Neural crest cell (in vitro differentiated cells): ENCODE results near the gene PPM1L. TPM values are rescaled to one million over a fixed set of nuclear protein-coding genes. Genes with fewer than 3 reads are reported as not detected.

Source experiments
- DNase-seq: peaks from one replicate; pipeline ENCODE4 v3.0.0; 2021; ENCODE audit warnings: low read depth, mixed read lengths, low spot score
- H3K27ac Mint-ChIP-seq: one replicate; pipeline ENCODE4 v1.8.0; 2021; ENCODE audit warnings: mild to moderate bottlenecking, mixed read lengths; ENCODE audit not compliant: unreplicated experiment
- H3K27me3 Mint-ChIP-seq: 2 replicates; pipeline ENCODE4 v1.8.0; 2021; ENCODE audit warnings: low read depth, mild to moderate bottlenecking, mixed read lengths
- H3K36me3 Mint-ChIP-seq: 2 replicates; pipeline ENCODE4 v1.8.0; 2021; ENCODE audit warnings: low read depth, mild to moderate bottlenecking, mixed read lengths
- H3K4me1 Mint-ChIP-seq: 2 replicates; pipeline ENCODE4 v1.8.0; 2021; ENCODE audit warnings: mixed read lengths
- H3K4me3 Mint-ChIP-seq: one replicate; pipeline ENCODE4 v1.8.0; 2021; ENCODE audit warnings: mild to moderate bottlenecking, mixed read lengths
- H3K9me3 Mint-ChIP-seq: 2 replicates; pipeline ENCODE4 v1.8.0; 2021; ENCODE audit warnings: mixed read lengths
- total RNA-seq: library from RNA; stranded (reverse); gene quantifications from 2 replicates; pipeline ENCODE4 v1.2.1, GENCODE V29; 2021
- TF ChIP-seq, protein P1 (sequence below): fragments of 200-600 bp; sonication (generic); conservative IDR thresholded peaks from 2 replicates; pipeline ENCODE4 v1.5.0; 2021; ENCODE audit warnings: antibody characterized with exemption, mild to moderate bottlenecking

PPM1L gene
- total RNA-seq, 1 donor from 2014 or later, result 34.3 TPM

DNA sequence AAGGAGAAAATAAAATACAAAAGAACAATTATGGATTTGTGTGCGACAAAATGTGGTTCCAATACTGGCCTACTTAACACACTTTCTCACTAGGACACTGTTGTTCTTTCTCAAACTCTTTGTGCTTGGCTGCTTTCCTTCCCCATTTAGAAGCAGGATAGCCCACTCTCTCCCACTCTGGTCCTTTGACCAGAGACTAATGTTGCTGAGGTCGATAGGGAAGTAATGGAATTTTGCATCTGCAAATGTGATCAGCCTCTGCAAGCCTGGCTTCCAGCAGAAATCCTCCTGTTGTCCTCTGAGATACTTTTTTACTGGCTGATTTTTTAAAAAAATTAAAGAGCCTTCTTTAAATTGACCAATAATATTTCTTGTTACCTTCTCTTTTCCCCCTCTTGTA is 71.0 kb downstream of the PPM1L start:
- Mint-ChIP-seq H3K27me3 (no peaks in the 10 kb centered on the region), H3K4me1 (peaks cover 18% of the 10 kb centered on the region), H3K27ac (no peak overlapping the region), H3K9me3 (peaks cover 2% of the 10 kb centered on the region), H3K4me3 (no peak overlapping the region), H3K36me3 (no peaks in the 10 kb centered on the region)
- TF ChIP-seq, protein P1, sequence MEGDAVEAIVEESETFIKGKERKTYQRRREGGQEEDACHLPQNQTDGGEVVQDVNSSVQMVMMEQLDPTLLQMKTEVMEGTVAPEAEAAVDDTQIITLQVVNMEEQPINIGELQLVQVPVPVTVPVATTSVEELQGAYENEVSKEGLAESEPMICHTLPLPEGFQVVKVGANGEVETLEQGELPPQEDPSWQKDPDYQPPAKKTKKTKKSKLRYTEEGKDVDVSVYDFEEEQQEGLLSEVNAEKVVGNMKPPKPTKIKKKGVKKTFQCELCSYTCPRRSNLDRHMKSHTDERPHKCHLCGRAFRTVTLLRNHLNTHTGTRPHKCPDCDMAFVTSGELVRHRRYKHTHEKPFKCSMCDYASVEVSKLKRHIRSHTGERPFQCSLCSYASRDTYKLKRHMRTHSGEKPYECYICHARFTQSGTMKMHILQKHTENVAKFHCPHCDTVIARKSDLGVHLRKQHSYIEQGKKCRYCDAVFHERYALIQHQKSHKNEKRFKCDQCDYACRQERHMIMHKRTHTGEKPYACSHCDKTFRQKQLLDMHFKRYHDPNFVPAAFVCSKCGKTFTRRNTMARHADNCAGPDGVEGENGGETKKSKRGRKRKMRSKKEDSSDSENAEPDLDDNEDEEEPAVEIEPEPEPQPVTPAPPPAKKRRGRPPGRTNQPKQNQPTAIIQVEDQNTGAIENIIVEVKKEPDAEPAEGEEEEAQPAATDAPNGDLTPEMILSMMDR, result no peak
- no peak for DNase-seq

DNA sequence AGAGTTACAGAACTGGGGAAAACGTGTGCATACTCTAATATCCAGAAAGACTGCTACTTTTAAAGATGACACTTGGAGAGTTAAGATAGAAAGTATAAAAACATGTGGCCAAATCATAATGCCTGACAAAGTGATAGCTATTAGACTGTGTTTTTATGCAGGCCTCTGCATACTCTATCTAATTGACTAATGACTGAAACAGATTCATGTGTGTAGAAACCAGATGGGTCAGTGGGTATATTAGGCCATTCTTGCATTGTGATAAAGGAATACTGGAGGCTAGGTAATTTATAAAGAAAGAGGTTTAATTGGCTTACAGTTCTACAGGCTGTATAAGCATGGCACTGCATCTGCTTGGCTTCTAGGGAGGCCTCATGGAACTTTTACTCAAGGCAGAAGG is 71.5 kb downstream of the PPM1L start:
- Mint-ChIP-seq H3K4me1 (peaks cover 17% of the 10 kb centered on the region), H3K36me3 (no peaks in the 10 kb centered on the region)

DNA sequence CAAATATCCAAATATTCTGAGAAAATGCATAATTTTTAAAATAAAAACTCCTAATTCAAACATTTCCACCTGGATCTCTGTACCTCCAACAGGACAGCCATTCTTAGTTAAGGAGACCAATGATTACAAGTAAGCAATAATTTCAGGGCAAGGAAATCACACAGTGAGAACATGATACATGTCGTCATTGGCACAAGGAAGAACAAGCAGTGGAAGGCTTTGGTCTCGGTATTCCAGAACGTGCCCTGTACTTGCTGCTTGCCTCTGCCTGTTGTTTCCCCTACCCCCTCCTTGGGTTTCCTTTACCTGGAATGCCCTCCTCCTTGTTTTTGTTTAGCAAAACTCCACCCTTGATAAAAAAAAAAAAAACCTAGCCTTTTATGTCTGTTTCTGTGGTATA is 72.8 kb downstream of the PPM1L start:
- no peaks in the 10 kb centered on the region for H3K27me3 Mint-ChIP-seq

More for the DNA sequence above, 71.5 kb downstream of the PPM1L start:
- Mint-ChIP-seq H3K4me3 (no peak overlapping the region), H3K27me3 (no peaks in the 10 kb centered on the region), H3K27ac (no peak overlapping the region), H3K9me3 (peaks cover 4% of the 10 kb centered on the region)
- TF ChIP-seq, protein P1, result no peak
- no peak for DNase-seq

DNA sequence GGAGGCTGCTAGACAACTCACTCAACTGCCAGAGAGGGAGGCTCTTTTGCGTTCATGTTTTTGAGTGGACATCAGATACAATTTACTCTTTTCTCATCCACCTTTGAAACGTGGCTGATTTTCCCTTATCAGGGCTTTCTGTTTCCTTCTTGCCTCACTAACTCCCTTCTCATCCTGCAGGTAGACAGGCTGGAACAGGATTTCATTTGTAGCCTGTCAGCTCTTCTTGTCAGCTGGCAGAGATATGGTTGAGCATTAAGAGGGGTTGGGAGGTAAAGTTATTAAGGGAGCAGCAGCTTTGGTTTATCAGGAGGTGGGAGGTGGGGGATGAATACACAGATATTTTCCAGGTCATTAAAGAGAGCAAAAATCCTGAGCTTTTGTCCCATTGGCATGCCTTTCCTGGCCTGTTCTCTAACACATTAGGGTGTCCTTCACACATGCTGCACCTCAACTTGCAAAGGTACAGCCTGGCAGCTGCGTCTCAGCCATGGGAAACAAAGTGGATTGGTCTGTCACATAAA is 73.5 kb downstream of the PPM1L start:
- no peaks in the 10 kb centered on the region for H3K27me3 Mint-ChIP-seq
- TF ChIP-seq, protein P1, result no peak
- no peak for DNase-seq
- H3K4me1 Mint-ChIP-seq, result peaks cover 12% of the 10 kb centered on the region
- H3K9me3 Mint-ChIP-seq, result peaks cover 10% of the 10 kb centered on the region
- no peak overlapping the region for H3K27ac Mint-ChIP-seq
- H3K36me3 Mint-ChIP-seq, result peaks cover 7% of the 10 kb centered on the region
- H3K4me3 Mint-ChIP-seq, result no peak overlapping the region

More for the DNA sequence above, 72.8 kb downstream of the PPM1L start:
- Mint-ChIP-seq H3K27ac (no peak overlapping the region), H3K9me3 (peaks cover 6% of the 10 kb centered on the region), H3K36me3 (peaks cover 3% of the 10 kb centered on the region), H3K4me1 (peaks cover 12% of the 10 kb centered on the region), H3K4me3 (no peak overlapping the region)
- no peak for DNase-seq
- TF ChIP-seq, protein P1, result no peak

- Mint-ChIP-seq H3K4me3 (no peak overlapping the region), H3K36me3 (peaks cover 12% of the 10 kb centered on the region), H3K9me3 (peaks cover 14% of the 10 kb centered on the region), H3K27me3 (no peaks in the 10 kb centered on the region), H3K4me1 (peaks cover 8% of the 10 kb centered on the region), H3K27ac (no peak overlapping the region)
- TF ChIP-seq, protein P1, result no peak
- no peak for DNase-seq
Observed at GRCh38 chr3:160830796-160831195, 74.8 kb downstream of the PPM1L start.

- Mint-ChIP-seq H3K4me3 (no peak overlapping the region), H3K27ac (no peak overlapping the region), H3K4me1 (peaks cover 8% of the 10 kb centered on the region), H3K27me3 (no peaks in the 10 kb centered on the region), H3K9me3 (peaks cover 14% of the 10 kb centered on the region), H3K36me3 (peaks cover 12% of the 10 kb centered on the region)
- DNase-seq, result no peak
- TF ChIP-seq, protein P1, result no peak
Observed at GRCh38 chr3:160831401-160831800, 75.4 kb downstream of the PPM1L start.
